Muscle layer of colon (tissue), 2 donors: Measurements from ENCODE around the gene ADGRL1.

Source experiments
- H3K27ac ChIP-seq: one replicate; pipeline ENCODE4 v1.7.0; 2013; ENCODE audit warnings: low read depth, mild to moderate bottlenecking, low read length, moderate library complexity
- H3K27me3 ChIP-seq, 2 donors: one replicate each; pipeline ENCODE4 v1.7.0; 2013; ENCODE audit warnings: low read length in 2 of 2, mild to moderate bottlenecking in 2 of 2; ENCODE audit not compliant: insufficient read depth in 2 of 2, control insufficient read depth in 1 of 2
- H3K36me3 ChIP-seq: one replicate; pipeline ENCODE4 v1.7.0; 2013; ENCODE audit warnings: mild to moderate bottlenecking, low read length; ENCODE audit not compliant: insufficient read depth
- H3K4me1 ChIP-seq: one replicate; pipeline ENCODE4 v1.7.0; 2013; ENCODE audit warnings: mild to moderate bottlenecking, low read length; ENCODE audit not compliant: insufficient read depth
- H3K4me3 ChIP-seq, 2 donors: one replicate each; pipeline ENCODE4 v1.7.0; 2013; ENCODE audit warnings: low read length in 2 of 2, low read depth in 1 of 2, mild to moderate bottlenecking in 1 of 2, moderate library complexity in 1 of 2
- H3K9ac ChIP-seq: one replicate; pipeline ENCODE4 v1.7.0; 2013; ENCODE audit warnings: low read length
- H3K9me3 ChIP-seq: one replicate; pipeline ENCODE4 v1.7.0; 2013; ENCODE audit warnings: mild to moderate bottlenecking, low read length
- donor health status: abdominal sarcoma.
- donor health status: Adenocarcinoma of cecum.

ADGRL1 gene

GRCh38 chr19:14145381-14145780 is 60.6 kb downstream of the ADGRL1 start:
- peaks cover 28% of the 10 kb centered on the region for H3K4me1 ChIP-seq
- no peak overlapping the region for H3K27ac ChIP-seq
- no peak overlapping the region for H3K9ac ChIP-seq
- no peaks in the 10 kb centered on the region for H3K36me3 ChIP-seq
- no peaks in the 10 kb centered on the region for H3K9me3 ChIP-seq
- no peaks in the 10 kb centered on the region for H3K27me3 ChIP-seq
- no peak overlapping the region for H3K4me3 ChIP-seq

GRCh38 chr19:14142262-14143190 is 63.4 kb downstream of the ADGRL1 start:
- Histone ChIP-seq H3K36me3 (no peaks in the 10 kb centered on the region), H3K4me3 (no peak overlapping the region), H3K27me3 (no peaks in the 10 kb centered on the region), H3K27ac (no peak overlapping the region), H3K4me1 (peaks cover 7% of the 10 kb centered on the region), H3K9ac (no peak overlapping the region), H3K9me3 (no peaks in the 10 kb centered on the region)

DNA sequence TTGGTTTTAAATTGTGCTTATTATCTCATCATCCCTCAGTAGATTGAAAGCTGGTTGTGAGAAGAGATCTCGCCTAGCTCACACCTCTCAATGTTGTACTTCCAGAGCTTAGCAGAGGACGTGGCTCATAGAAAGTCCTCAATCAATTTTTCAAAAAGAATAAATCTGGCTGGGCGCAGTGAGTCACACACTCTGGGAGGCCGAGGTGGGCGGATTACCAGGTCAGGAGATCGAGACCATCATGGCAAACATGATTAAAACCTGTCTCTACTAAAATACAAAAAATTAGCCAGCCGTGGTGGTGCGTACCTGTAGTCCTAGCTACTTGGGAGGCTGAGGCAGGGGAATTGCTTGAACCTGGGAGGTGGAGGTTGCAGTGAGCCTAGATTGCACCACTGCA is 64.9 kb downstream of the ADGRL1 start:
- H3K9ac ChIP-seq = no peak overlapping the region
- H3K36me3 ChIP-seq = no peaks in the 10 kb centered on the region
- H3K4me1 ChIP-seq = peaks cover 10% of the 10 kb centered on the region
- no peak overlapping the region for H3K4me3 ChIP-seq
- no peaks in the 10 kb centered on the region for H3K9me3 ChIP-seq
- H3K27me3 ChIP-seq = no peaks in the 10 kb centered on the region
- H3K27ac ChIP-seq = no peak overlapping the region

- peaks cover 15% of the 10 kb centered on the region for H3K4me1 ChIP-seq
- no peak overlapping the region for H3K27ac ChIP-seq
- no peaks in the 10 kb centered on the region for H3K9me3 ChIP-seq
- no peaks in the 10 kb centered on the region for H3K36me3 ChIP-seq
- H3K27me3 ChIP-seq = no peaks in the 10 kb centered on the region
- H3K4me3 ChIP-seq = no peak overlapping the region
- H3K9ac ChIP-seq = no peak overlapping the region
Observed at GRCh38 chr19:14139944-14140343, 66.0 kb downstream of the ADGRL1 start.

DNA sequence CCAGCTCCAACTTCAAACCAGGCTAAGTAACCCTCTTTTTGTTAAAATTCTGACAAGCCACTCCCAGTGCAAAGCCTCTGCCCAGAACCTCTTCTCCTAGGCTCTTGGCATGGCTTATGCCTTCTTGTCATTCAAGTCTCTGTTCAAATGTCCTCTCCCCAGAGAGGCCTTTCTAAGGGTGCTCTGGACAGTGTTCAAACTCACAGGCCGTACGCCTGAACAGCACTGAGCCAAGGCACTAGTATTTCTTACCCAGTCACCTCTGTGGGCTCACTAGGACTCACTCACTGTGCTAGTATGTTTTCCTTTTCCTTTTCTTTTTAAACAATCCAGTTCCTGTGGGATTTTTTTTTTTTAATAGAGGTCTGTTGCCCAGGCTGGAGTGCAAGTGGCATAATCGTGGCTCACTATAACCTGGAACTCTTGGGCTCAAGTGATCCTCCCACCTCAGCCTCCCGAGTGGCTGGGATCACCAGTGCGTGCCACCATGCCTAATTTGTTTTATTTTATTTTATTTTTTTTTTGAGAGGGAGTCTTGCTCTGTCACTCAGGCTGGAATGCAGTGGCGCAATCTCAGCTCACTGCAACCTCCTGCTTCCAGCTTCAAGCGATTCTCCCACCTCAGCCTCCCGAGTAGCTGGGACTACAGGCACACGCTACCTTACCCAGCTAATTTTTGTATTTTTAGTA is 67.2 kb downstream of the ADGRL1 start:
- peaks cover 15% of the 10 kb centered on the region for H3K4me1 ChIP-seq
- H3K27me3 ChIP-seq = no peaks in the 10 kb centered on the region
- no peak overlapping the region for H3K4me3 ChIP-seq
- no peak overlapping the region for H3K9ac ChIP-seq
- no peaks in the 10 kb centered on the region for H3K36me3 ChIP-seq
- no peaks in the 10 kb centered on the region for H3K9me3 ChIP-seq
- no peak overlapping the region for H3K27ac ChIP-seq

DNA sequence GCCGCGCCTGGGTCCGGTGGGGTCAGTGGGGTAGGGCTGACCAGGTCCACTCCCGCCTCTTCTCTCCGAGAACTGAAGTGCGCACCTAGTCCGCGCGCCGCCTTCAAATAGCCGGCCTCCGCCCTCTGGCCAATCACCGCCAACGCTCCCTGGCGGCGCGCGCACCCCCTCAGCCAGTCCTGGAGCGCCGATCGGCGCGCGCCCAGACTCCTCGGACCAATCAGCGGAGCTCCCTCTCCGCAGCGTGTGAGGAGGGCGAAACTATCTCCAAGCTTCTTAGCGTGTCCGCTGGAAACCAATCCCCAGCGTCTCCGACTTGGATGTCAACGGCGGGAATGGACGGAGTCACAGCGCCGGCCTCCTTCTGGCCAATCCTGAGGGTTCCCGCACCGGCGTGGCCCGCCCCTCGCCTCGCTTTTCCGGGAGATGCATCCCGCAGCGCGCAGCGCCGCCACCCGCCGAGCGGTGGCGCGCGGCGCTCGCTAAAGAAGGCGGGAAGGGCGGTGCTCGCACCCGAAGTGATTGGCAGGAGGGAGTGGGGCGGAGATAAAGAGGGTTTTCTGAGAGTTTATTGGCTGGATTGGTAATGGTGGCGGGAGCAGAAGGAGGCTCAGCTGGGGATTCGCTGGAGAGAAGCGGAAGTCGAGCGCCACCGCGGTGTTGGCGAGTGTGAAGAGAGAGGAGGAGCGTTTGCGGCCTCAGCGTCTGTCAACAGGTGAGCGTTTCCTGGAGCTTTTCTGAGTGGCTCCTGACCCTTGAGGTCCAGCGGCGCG is 69.3 kb downstream of the ADGRL1 start, which contains the start of gene ASF1B:
TSS of gene ASF1B (minus strand) at position 81 of the 773 bp plus-strand sequence. CDS start 133 bp downstream, outside the sequence.
- no peaks in the 10 kb centered on the region for H3K36me3 ChIP-seq
- peak within 1 kb of the TSS; percentile 77 for H3K27ac ChIP-seq
- peaks cover 15% of the 10 kb centered on the region for H3K4me1 ChIP-seq
- H3K9me3 ChIP-seq = no peaks in the 10 kb centered on the region
- H3K27me3 ChIP-seq = no peaks in the 10 kb centered on the region
- peak within 1 kb of the TSS; percentile 64 to 70 for H3K4me3 ChIP-seq
- peak within 1 kb of the TSS; percentile 49 for H3K9ac ChIP-seq

- H3K36me3 ChIP-seq = no peaks in the 10 kb centered on the region
- peak overlapping the region; percentile 63 to 64 for H3K4me3 ChIP-seq
- H3K9me3 ChIP-seq = no peaks in the 10 kb centered on the region
- no peaks in the 10 kb centered on the region for H3K27me3 ChIP-seq
- H3K4me1 ChIP-seq = peaks cover 15% of the 10 kb centered on the region
- H3K9ac ChIP-seq = no peak overlapping the region
- no peak overlapping the region for H3K27ac ChIP-seq
Observed at GRCh38 chr19:14135985-14136508, 69.9 kb downstream of the ADGRL1 start.

- Histone ChIP-seq H3K36me3 (no peaks in the 10 kb centered on the region), H3K9me3 (no peaks in the 10 kb centered on the region), H3K4me1 (peaks cover 15% of the 10 kb centered on the region), H3K27me3 (no peaks in the 10 kb centered on the region), H3K4me3 (no peak overlapping the region), H3K9ac (no peak overlapping the region), H3K27ac (no peak overlapping the region)
Observed at GRCh38 chr19:14135355-14135754, 70.6 kb downstream of the ADGRL1 start.

- no peaks in the 10 kb centered on the region for H3K9me3 ChIP-seq
- no peak overlapping the region for H3K4me3 ChIP-seq
- H3K4me1 ChIP-seq = no peaks in the 10 kb centered on the region
- no peaks in the 10 kb centered on the region for H3K36me3 ChIP-seq
- H3K27ac ChIP-seq = no peak overlapping the region
- H3K9ac ChIP-seq = no peak overlapping the region
- H3K27me3 ChIP-seq = no peaks in the 10 kb centered on the region
Observed at GRCh38 chr19:14127929-14128509, 78.0 kb downstream of the ADGRL1 start.

DNA sequence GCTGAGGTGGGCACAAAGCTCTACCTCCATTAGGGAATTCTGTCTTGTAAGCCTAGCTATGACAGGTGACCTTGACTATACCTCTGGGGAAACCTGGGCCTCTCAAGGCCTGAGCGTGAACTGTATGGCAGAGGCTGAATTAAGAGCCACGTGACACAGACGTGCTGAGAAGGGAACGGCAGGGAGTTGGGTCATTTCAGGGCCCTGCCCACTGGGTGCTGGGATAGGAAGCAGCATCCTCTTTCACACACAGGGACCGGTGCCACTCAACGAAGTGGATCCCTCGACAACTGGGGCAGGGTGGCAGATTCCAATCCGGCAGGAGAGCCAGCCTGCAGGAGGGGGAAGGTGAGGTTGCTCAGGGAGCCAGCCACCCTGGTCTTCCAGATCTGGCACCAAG is 78.8 kb downstream of the ADGRL1 start:
- Histone ChIP-seq H3K36me3 (no peaks in the 10 kb centered on the region), H3K4me1 (no peaks in the 10 kb centered on the region), H3K9me3 (no peaks in the 10 kb centered on the region), H3K9ac (no peak overlapping the region), H3K27ac (no peak overlapping the region), H3K4me3 (no peak overlapping the region), H3K27me3 (no peaks in the 10 kb centered on the region)

- H3K36me3 ChIP-seq = no peaks in the 10 kb centered on the region
- H3K4me3 ChIP-seq = no peak overlapping the region
- H3K4me1 ChIP-seq = peaks cover 17% of the 10 kb centered on the region
- H3K27ac ChIP-seq = no peak overlapping the region
- H3K9ac ChIP-seq = no peak overlapping the region
- H3K9me3 ChIP-seq = no peaks in the 10 kb centered on the region
- H3K27me3 ChIP-seq = no peaks in the 10 kb centered on the region
Observed at GRCh38 chr19:14122924-14123323, 83.0 kb downstream of the ADGRL1 start.
